Hepatocyte (in vitro differentiated cells): ENCODE data around the gene DHFR.

Experiments
- EZH2 ChIP-seq: fragments of 200-600 bp; sonication (generic); IDR thresholded peaks from 2 replicates; pipeline ENCODE4 v1.6.1; 2016; ENCODE audit warnings: antibody characterized with exemption, mild to moderate bottlenecking, borderline replicate concordance
- EZH2phosphoT487 ChIP-seq: fragments of 200-600 bp; sonication (generic); IDR thresholded peaks from one replicate; pipeline ENCODE4 v1.6.1; 2018; ENCODE audit warnings: antibody characterized with exemption, mild to moderate bottlenecking, low read depth, moderate library complexity; ENCODE audit not compliant: unreplicated experiment, severe bottlenecking
- TF ChIP-seq, protein P1 (sequence below): fragments of 200-600 bp; sonication (generic); IDR thresholded peaks from 2 replicates; pipeline ENCODE4 v1.5.1; 2016; ENCODE audit warnings: antibody characterized with exemption, mild to moderate bottlenecking; ENCODE audit not compliant: poor library complexity

- TF ChIP-seq, protein P1, sequence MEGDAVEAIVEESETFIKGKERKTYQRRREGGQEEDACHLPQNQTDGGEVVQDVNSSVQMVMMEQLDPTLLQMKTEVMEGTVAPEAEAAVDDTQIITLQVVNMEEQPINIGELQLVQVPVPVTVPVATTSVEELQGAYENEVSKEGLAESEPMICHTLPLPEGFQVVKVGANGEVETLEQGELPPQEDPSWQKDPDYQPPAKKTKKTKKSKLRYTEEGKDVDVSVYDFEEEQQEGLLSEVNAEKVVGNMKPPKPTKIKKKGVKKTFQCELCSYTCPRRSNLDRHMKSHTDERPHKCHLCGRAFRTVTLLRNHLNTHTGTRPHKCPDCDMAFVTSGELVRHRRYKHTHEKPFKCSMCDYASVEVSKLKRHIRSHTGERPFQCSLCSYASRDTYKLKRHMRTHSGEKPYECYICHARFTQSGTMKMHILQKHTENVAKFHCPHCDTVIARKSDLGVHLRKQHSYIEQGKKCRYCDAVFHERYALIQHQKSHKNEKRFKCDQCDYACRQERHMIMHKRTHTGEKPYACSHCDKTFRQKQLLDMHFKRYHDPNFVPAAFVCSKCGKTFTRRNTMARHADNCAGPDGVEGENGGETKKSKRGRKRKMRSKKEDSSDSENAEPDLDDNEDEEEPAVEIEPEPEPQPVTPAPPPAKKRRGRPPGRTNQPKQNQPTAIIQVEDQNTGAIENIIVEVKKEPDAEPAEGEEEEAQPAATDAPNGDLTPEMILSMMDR, result no peak
- TF ChIP-seq EZH2 (no peak), EZH2phosphoT487 (no peak)
These were observed 9.9 kb downstream of the DHFR start for GRCh38 chr5:80644900-80645299.
